Measurements from ENCODE around the gene PSME2. TPM values are rescaled to one million over a fixed set of nuclear protein-coding genes. Genes with fewer than 3 reads are reported as not detected.

Gene PSME2
- total RNA-seq, 1 experiment from 2014 or later = 153 TPM

- intact Hi-C loops (cut with micrococcal nuclease; ENCODE audit: unreplicated experiment) = loop anchor here (5.0 kb wide), 1 partner anchor 70 kb away; the partner anchor contains the start of gene PCK2
These were observed 15.7 kb upstream of the PSME2 start for GRCh38 chr14:24162093-24162492.

GRCh38 chr14:24160850-24161804 is 14.7 kb upstream of the PSME2 start, which contains the start of gene IRF9:
Gene IRF9 (plus strand): TSS chr14:24161265. CDS start chr14:24162145, 880 bp downstream.
- intact Hi-C loops (cut with micrococcal nuclease; ENCODE audit: unreplicated experiment) = loop anchor here (1.0 to 5.0 kb wide), 4 partner anchors 27 to 102 kb away; partner anchors contain the start of genes CHMP4A, IPO4 and PCK2
- no peak within 1 kb of the TSS for H3K27ac ChIP-seq
- POLR2A ChIA-PET (ENCODE audit: unreplicated experiment) = interaction anchor here (0.5 to 0.8 kb wide), 5 partner anchors 20 to 52 kb away, joined by 3 to 5 read pairs (median 3); partner anchors contain the start of genes CHMP4A and EMC9
- H2AFZ ChIP-seq = no peak within 1 kb of the TSS
- H4K20me1 ChIP-seq (ENCODE audit: insufficient read depth) = no peaks in the 10 kb centered on the region
- peaks cover 13% of the 10 kb centered on the region for H3K4me1 ChIP-seq (replicated peaks; ENCODE audit: insufficient read depth)
- CTCF ChIA-PET = interaction anchor here (0.5 to 1.2 kb wide), 12 partner anchors 10 to 613 kb away, joined by 3 to 13 read pairs (median 4); partner anchors contain the start of genes DCAF11, EMC9, IPO4 and NRL
- no peaks in the 10 kb centered on the region for H3K27me3 ChIP-seq (ENCODE audit: insufficient read depth, low read depth)
- H3K36me3 ChIP-seq (ENCODE audit: low read depth) = no peaks in the 10 kb centered on the region; the same call in 1 of the 2 replicates
- TF ChIP-seq, protein P1, sequence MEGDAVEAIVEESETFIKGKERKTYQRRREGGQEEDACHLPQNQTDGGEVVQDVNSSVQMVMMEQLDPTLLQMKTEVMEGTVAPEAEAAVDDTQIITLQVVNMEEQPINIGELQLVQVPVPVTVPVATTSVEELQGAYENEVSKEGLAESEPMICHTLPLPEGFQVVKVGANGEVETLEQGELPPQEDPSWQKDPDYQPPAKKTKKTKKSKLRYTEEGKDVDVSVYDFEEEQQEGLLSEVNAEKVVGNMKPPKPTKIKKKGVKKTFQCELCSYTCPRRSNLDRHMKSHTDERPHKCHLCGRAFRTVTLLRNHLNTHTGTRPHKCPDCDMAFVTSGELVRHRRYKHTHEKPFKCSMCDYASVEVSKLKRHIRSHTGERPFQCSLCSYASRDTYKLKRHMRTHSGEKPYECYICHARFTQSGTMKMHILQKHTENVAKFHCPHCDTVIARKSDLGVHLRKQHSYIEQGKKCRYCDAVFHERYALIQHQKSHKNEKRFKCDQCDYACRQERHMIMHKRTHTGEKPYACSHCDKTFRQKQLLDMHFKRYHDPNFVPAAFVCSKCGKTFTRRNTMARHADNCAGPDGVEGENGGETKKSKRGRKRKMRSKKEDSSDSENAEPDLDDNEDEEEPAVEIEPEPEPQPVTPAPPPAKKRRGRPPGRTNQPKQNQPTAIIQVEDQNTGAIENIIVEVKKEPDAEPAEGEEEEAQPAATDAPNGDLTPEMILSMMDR (conservative IDR thresholded peaks at IDR 0.05) = peak; percentile 88
- no peak for TF ChIP-seq EZH2 (IDR thresholded peaks at IDR 0.05; ENCODE audit: low read depth)
- no peaks in the 10 kb centered on the region for H3K9me2 ChIP-seq (ENCODE audit: insufficient read depth)
- peak within 1 kb of the TSS; percentile 41; the same call in 1 of the 2 replicates for H3K4me3 ChIP-seq
- peak; percentile 82 to 95 for DNase-seq
- H3K9me3 ChIP-seq (ENCODE audit: insufficient read depth, low read depth) = no peaks in the 10 kb centered on the region
- no peaks in the 10 kb centered on the region; the same call in 1 of the 2 replicates for H3F3A ChIP-seq (ENCODE audit: insufficient read depth, low read depth)
- BruUV-seq (replicated peaks) = no TSS peak
- H3K4me2 ChIP-seq = peak within 1 kb of the TSS; percentile 76
- no peaks in the 10 kb centered on the region for H3K79me2 ChIP-seq (ENCODE audit: low read depth)

More at GRCh38 chr14:24162093-24162492, 15.7 kb upstream of the PSME2 start:
- Histone ChIP-seq H3K27ac (no peak overlapping the region), H3K79me2 (ENCODE audit: low read depth) (no peaks in the 10 kb centered on the region), H3K4me2 (0 out of 2 replicates have a peak overlapping the region, but pooled peaks have one; percentile 76), H3K36me3 (ENCODE audit: low read depth) (no peaks in the 10 kb centered on the region; the same call in 1 of the 2 replicates), H4K20me1 (ENCODE audit: insufficient read depth) (no peaks in the 10 kb centered on the region), H3K4me3 (no peak overlapping the region), H3K9me3 (ENCODE audit: insufficient read depth, low read depth) (no peaks in the 10 kb centered on the region), H2AFZ (no peak overlapping the region), H3K9me2 (ENCODE audit: insufficient read depth) (no peaks in the 10 kb centered on the region), H3K27me3 (ENCODE audit: insufficient read depth, low read depth) (no peaks in the 10 kb centered on the region), H3K4me1 (replicated peaks; ENCODE audit: insufficient read depth) (peaks cover 13% of the 10 kb centered on the region), H3F3A (ENCODE audit: insufficient read depth, low read depth) (no peaks in the 10 kb centered on the region; the same call in 1 of the 2 replicates)
- ChIA-PET POLR2A (ENCODE audit: unreplicated experiment) (no interaction called here), CTCF (interaction anchor here (1.2 kb wide), 2 partner anchors 26 to 52 kb away, joined by 3 to 13 read pairs; partner anchors contain the start of gene IPO4)
- DNase-seq = no peak
- TSS peak; percentile 51 for BruUV-seq (replicated peaks)
- TF ChIP-seq, protein P1 (conservative IDR thresholded peaks at IDR 0.05) = no peak

- ChIA-PET CTCF (interaction anchor here (1.2 kb wide), 2 partner anchors 24 to 52 kb away, joined by 5 to 6 read pairs; partner anchors contain the start of gene PSME1), POLR2A (ENCODE audit: unreplicated experiment) (interaction anchor here (0.5 to 0.6 kb wide), 2 partner anchors 21 to 53 kb away, joined by 3 read pairs; partner anchors contain the start of gene CHMP4A)
- no peak for DNase-seq
- H3F3A ChIP-seq (ENCODE audit: insufficient read depth, low read depth) = no peaks in the 10 kb centered on the region; the same call in 1 of the 2 replicates
- peaks cover 13% of the 10 kb centered on the region for H3K4me1 ChIP-seq (replicated peaks; ENCODE audit: insufficient read depth)
- no peaks in the 10 kb centered on the region for H3K9me3 ChIP-seq (ENCODE audit: insufficient read depth, low read depth)
- intact Hi-C loops (cut with micrococcal nuclease; ENCODE audit: unreplicated experiment) = loop anchor here (2.0 to 5.0 kb wide), 2 partner anchors 68 to 102 kb away; partner anchors contain the start of gene PCK2
- BruUV-seq (replicated peaks) = no TSS peak
- TF ChIP-seq, protein P1 (conservative IDR thresholded peaks at IDR 0.05) = no peak
- no peaks in the 10 kb centered on the region for H3K27me3 ChIP-seq (ENCODE audit: insufficient read depth, low read depth)
- H3K36me3 ChIP-seq (ENCODE audit: low read depth) = no peaks in the 10 kb centered on the region; the same call in 1 of the 2 replicates
- peak overlapping the region; percentile 14; the same call in 1 of the 2 replicates for H3K4me2 ChIP-seq
- no peaks in the 10 kb centered on the region for H3K79me2 ChIP-seq (ENCODE audit: low read depth)
- H3K27ac ChIP-seq = no peak overlapping the region
- H2AFZ ChIP-seq = no peak overlapping the region
- no peaks in the 10 kb centered on the region for H4K20me1 ChIP-seq (ENCODE audit: insufficient read depth)
- H3K4me3 ChIP-seq = no peak overlapping the region
- H3K9me2 ChIP-seq (ENCODE audit: insufficient read depth) = no peaks in the 10 kb centered on the region
These were observed 14.1 kb upstream of the PSME2 start for GRCh38 chr14:24160499-24160849.
